Epithelial cell of esophagus (primary cell): ENCODE results near the gene GJB3.

ENCODE experiments used
- DNase-seq: peaks from one replicate; pipeline ENCODE4 v3.0.0; 2010; ENCODE audit warnings: low read depth
- H3K4me3 ChIP-seq: 2 replicates; pipeline ENCODE4 v1.5.1; 2011; ENCODE audit warnings: mild to moderate bottlenecking, low read length, control low read depth
- TF ChIP-seq, protein P1 (sequence below): IDR thresholded peaks from 2 replicates; pipeline ENCODE4 v1.5.1; 2011; ENCODE audit warnings: low read depth, mild to moderate bottlenecking, low read length, control low read depth, inconsistent platforms; ENCODE audit not compliant: insufficient read depth; ENCODE audit errors: missing control alignments

Gene GJB3

DNA sequence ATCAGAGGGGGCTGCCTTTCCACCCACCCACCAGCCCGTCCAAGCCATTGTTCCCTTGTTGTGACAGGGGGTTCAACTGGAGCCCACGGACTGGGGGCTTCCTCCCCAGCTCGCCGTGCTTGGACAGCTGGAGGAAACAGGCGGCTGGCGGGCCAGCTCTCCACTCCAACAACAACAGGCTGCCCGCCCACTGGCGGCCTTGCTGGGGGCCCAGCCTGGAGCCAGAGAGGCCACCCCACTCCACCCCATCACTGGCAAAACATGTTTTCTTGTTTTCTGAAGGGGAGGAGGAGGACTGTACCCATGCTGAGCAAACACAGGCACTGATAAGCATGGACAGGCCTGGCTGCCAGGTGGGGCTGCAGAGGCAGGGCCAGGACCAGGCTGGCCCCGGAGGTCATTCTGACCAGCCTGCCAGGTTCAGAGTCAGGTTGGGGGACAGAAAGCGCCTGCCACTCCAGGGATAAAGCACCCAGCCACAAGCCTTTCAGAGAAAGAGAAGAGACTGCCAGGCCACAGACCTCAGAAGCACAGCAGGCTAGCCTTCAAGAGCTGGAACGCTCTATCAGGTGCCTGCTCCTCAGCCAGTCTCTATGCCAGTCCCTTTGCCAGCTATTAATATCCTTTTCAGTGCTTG lies 44.6 kb downstream of the GJB3 start:
- no peak overlapping the region for H3K4me3 ChIP-seq
- TF ChIP-seq, protein P1, sequence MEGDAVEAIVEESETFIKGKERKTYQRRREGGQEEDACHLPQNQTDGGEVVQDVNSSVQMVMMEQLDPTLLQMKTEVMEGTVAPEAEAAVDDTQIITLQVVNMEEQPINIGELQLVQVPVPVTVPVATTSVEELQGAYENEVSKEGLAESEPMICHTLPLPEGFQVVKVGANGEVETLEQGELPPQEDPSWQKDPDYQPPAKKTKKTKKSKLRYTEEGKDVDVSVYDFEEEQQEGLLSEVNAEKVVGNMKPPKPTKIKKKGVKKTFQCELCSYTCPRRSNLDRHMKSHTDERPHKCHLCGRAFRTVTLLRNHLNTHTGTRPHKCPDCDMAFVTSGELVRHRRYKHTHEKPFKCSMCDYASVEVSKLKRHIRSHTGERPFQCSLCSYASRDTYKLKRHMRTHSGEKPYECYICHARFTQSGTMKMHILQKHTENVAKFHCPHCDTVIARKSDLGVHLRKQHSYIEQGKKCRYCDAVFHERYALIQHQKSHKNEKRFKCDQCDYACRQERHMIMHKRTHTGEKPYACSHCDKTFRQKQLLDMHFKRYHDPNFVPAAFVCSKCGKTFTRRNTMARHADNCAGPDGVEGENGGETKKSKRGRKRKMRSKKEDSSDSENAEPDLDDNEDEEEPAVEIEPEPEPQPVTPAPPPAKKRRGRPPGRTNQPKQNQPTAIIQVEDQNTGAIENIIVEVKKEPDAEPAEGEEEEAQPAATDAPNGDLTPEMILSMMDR: no peak
- no peak for DNase-seq

DNA sequence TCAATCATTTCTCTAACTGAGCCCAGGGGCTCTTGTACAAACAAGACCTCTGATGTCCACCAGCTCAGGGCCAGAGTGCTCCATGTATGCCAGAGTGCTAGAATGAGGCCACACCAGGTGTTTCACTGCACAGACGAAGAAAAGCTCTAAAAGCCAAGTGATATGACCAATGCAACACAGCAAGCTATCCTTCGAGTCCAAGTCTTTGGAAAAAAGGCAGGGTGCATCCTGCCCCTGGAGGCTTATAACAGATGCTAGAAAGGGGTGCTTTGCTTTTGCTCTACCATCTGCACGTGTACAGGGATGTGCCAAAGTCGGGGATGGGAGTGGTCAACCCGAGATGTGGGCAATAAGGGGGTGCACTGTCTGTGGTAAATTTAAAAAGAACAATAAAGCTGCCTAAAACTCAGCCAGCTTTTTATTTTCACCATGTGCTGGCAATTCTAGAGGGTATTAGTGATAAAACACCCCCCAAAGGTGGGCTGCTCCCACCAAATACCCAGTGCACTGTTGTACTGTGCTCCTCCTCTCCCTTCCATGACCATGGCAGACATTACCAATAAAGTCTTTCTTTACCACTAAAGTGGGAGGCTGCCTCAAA lies 46.4 kb downstream of the GJB3 start:
- no peak overlapping the region for H3K4me3 ChIP-seq
- TF ChIP-seq, protein P1: no peak
- no peak for DNase-seq

DNA sequence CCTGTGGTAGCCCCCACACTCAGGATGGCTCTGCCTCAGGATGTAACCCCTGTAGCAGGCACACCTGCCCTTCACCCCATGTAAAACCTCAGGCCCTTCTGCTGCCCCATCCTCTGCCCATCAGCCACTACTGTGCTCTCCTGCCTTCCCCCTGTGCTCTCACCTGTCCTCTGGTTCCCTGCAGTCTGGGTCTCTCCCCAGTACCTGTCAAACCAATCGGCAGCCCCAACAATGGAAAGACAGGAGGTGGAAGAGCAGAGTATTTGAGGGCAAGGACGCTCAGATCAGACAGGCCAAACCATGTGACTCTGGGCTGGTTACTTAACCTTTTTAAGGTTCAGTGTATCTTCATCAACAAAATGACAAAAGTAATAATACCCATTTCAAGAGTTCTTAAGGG lies 47.6 kb downstream of the GJB3 start:
- DNase-seq: no peak
- H3K4me3 ChIP-seq: no peak overlapping the region
- TF ChIP-seq, protein P1: no peak

DNA sequence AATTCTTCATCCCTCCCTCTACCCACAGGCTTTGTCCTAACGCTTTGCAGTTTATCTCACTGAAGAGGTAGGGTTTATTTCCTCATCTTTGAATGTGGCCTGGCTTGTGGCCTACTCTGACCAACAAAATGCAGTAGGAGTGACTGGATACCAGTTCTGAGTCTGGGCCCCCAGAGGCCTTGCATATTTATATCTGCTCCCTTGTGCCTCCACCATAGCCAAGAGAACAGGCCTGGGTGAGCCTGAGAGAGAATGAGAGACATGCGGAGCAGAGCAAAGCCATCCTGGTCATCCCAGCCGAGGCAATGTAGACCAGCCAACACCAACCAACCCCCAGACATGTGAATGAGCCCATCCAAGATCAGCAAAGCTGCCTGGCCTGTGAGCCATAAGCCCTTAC lies 48.2 kb downstream of the GJB3 start:
- DNase-seq: no peak

GRCh38 chr1:34831721-34832246 lies 50.8 kb downstream of the GJB3 start:
- TF ChIP-seq, protein P1: no peak
- no peak for DNase-seq

More for the DNA sequence above, 48.2 kb downstream of the GJB3 start:
- H3K4me3 ChIP-seq: no peak overlapping the region
- TF ChIP-seq, protein P1: no peak

DNA sequence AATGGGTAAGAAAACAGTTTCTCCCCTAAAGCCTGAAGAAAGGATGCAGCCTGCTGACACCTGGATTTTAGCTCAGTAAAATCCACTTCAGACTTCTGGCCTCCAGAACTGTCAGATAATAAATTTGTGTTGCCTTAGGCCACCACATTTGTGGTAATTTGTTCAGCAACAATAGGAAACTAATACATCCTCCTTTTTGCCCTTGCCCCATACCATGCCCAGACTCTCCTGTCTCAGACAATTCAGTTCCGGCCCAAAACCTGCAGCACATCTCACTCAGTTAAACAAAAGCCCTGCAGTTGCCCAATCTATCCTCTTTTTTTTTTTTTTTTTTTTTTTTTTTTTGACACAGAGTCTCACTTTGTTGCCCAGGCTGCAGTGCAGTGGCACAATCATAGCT lies 52.7 kb downstream of the GJB3 start:
- TF ChIP-seq, protein P1: no peak
- DNase-seq: no peak
- no peak overlapping the region for H3K4me3 ChIP-seq

More at GRCh38 chr1:34831721-34832246, 50.8 kb downstream of the GJB3 start:
- H3K4me3 ChIP-seq: no peak overlapping the region
